Measurements from ENCODE around the gene PBRM1. TPM values are rescaled to one million over a fixed set of nuclear protein-coding genes. Genes with fewer than 3 reads are reported as not detected.
A peak's percentile ranks its signal among the peaks of the same experiment; 100 is the strongest.
"Not testable (repeated sequence)": the region's sequence is repeated elsewhere in the genome, so short reads cannot be mapped to it uniquely, and the experiment has no call there.

The PBRM1 gene
- total RNA-seq, 1 donor from 2014 or later = 78.3 TPM

GRCh38 chr3:52527732-52528585 is 157.8 kb downstream of the PBRM1 start:
- Mint-ChIP-seq H3K27me3 (ENCODE audit: unreplicated experiment) (no peaks in the 10 kb centered on the region), H3K4me1 (ENCODE audit: unreplicated experiment) (peaks cover 13% of the 10 kb centered on the region), H3K36me3 (ENCODE audit: unreplicated experiment) (peaks cover 22% of the 10 kb centered on the region), H3K27ac (ENCODE audit: unreplicated experiment) (no peak overlapping the region), H3K4me3 (ENCODE audit: unreplicated experiment) (no peak overlapping the region), H3K9me3 (ENCODE audit: unreplicated experiment) (no peaks in the 10 kb centered on the region)
- no peak for DNase-seq (ENCODE audit: extremely low spot score, unreplicated experiment)
- no peak for TF ChIP-seq CTCF (IDR thresholded peaks at IDR 0.05)

GRCh38 chr3:52527039-52527731 is 158.5 kb downstream of the PBRM1 start:
- Mint-ChIP-seq H3K4me3 (ENCODE audit: unreplicated experiment) (no peak overlapping the region), H3K27me3 (ENCODE audit: unreplicated experiment) (no peaks in the 10 kb centered on the region), H3K36me3 (ENCODE audit: unreplicated experiment) (peaks cover 22% of the 10 kb centered on the region), H3K27ac (ENCODE audit: unreplicated experiment) (no peak overlapping the region), H3K9me3 (ENCODE audit: unreplicated experiment) (no peaks in the 10 kb centered on the region), H3K4me1 (ENCODE audit: unreplicated experiment) (peaks cover 8% of the 10 kb centered on the region)
- no peak for TF ChIP-seq CTCF (IDR thresholded peaks at IDR 0.05)
- DNase-seq (ENCODE audit: extremely low spot score, unreplicated experiment) = no peak

- DNase-seq (ENCODE audit: extremely low spot score, unreplicated experiment); H3K4me3 Mint-ChIP-seq (ENCODE audit: unreplicated experiment); H3K9me3 Mint-ChIP-seq (ENCODE audit: unreplicated experiment); H3K4me1 Mint-ChIP-seq (ENCODE audit: unreplicated experiment); H3K27me3 Mint-ChIP-seq (ENCODE audit: unreplicated experiment): not testable (repeated sequence)
- H3K27ac Mint-ChIP-seq (ENCODE audit: unreplicated experiment) = peak overlapping the region; percentile 31
- H3K36me3 Mint-ChIP-seq (ENCODE audit: unreplicated experiment) = peaks cover 22% of the 10 kb centered on the region
These were observed 159.1 kb downstream of the PBRM1 start for GRCh38 chr3:52526671-52527038.

GRCh38 chr3:52525680-52526561 is 159.8 kb downstream of the PBRM1 start:
- no peak overlapping the region for H3K4me3 Mint-ChIP-seq (ENCODE audit: unreplicated experiment)
- no peak for DNase-seq (ENCODE audit: extremely low spot score, unreplicated experiment)
- H3K4me1 Mint-ChIP-seq (ENCODE audit: unreplicated experiment) = peaks cover 5% of the 10 kb centered on the region
- H3K27me3 Mint-ChIP-seq (ENCODE audit: unreplicated experiment) = no peaks in the 10 kb centered on the region
- peaks cover 22% of the 10 kb centered on the region for H3K36me3 Mint-ChIP-seq (ENCODE audit: unreplicated experiment)
- H3K27ac Mint-ChIP-seq (ENCODE audit: unreplicated experiment) = peak overlapping the region; percentile 41
- TF ChIP-seq CTCF (IDR thresholded peaks at IDR 0.05) = no peak
- no peaks in the 10 kb centered on the region for H3K9me3 Mint-ChIP-seq (ENCODE audit: unreplicated experiment)

GRCh38 chr3:52524752-52525679 is 160.7 kb downstream of the PBRM1 start:
- no peak for DNase-seq (ENCODE audit: extremely low spot score, unreplicated experiment)
- Mint-ChIP-seq H3K9me3 (ENCODE audit: unreplicated experiment) (no peaks in the 10 kb centered on the region), H3K4me1 (ENCODE audit: unreplicated experiment) (peaks cover 3% of the 10 kb centered on the region), H3K36me3 (ENCODE audit: unreplicated experiment) (peaks cover 22% of the 10 kb centered on the region), H3K27me3 (ENCODE audit: unreplicated experiment) (no peaks in the 10 kb centered on the region), H3K27ac (ENCODE audit: unreplicated experiment) (peak overlapping the region; percentile 41), H3K4me3 (ENCODE audit: unreplicated experiment) (no peak overlapping the region)
- no peak for TF ChIP-seq CTCF (IDR thresholded peaks at IDR 0.05)
